ENCODE results near the gene TTC34.

The TTC34 gene

DNA sequence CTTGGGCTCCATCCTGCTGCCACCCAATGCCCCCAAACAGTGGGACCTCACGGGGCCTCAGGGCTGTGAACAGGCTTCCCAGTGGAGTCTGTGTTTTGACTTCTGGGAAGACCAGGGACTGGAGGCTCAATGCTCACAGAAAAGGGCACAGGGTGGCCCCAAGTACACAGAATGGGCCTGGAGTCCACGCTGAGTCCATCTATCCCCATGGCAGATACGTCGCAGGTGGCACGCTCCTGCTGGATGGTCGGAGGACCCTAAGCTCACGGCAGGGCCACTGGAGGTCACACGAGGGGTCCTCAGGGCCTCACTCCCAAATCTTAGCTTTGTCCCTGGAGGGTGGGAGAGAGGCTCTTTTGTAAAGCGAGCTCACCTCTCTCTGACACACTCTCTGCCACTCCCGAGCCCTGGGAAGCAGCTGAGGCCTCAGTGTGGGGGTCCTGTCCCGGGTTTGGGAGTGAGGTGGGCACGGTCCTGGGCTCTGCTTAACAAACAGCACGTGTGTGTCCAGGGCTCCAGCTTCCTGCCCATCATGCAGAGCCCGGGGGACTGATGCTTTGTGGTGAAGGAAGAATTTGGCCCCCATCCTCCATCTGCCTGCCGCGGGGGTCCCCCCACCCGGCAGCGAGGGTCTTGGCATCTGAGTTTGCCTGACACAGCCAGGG, 27.2 kb upstream of the TTC34 start:
- DNase-seq: no peak

DNA sequence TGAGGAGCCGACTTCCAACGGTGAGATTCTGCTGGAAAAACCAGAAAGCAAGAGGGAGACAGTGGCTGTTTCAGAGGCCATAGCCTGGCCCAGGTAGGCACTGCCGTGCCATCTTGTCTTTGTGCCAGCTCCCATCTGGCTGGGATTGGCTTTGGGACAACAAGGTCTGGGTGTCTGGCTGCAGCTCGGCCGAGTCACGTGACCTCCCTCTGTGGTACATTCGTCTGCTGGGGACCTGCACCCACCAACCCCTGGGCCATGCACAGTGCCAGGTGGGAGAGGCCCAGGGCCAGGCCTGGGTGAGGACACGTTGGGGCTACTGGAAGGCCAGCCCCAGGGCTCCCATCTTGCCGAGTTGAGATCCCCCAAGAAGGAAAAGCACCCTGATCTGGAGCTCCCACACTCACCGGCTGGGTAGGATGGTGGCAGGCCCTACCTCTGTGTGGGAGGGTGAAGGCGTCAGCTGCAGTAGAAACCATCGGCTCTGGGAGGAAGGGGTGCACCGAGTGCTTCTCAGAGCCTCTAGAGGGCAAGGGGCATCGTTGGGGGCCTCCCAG, 25.3 kb upstream of the TTC34 start:
- no peak for DNase-seq

DNA sequence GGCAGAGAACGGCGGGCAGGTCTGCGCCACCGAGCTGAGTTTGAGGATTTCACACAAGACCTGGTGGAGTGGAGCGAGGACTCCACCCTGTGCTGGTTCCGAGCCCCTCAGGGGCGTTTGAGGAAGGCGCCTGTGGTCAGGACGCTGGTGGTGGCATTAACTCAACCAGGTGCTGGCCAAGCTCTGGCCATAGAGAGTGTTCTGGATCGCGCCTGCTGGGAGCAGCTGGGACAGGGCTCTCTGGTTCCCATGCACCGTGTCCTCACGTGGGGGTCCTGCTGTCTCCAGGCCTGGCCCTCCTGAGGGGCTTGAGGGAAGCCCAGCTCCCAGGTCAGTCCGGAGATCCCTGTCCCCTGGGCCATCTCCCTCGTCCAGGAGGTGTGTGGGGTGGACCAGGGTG, 24.8 kb upstream of the TTC34 start:
- no peak for DNase-seq

DNA sequence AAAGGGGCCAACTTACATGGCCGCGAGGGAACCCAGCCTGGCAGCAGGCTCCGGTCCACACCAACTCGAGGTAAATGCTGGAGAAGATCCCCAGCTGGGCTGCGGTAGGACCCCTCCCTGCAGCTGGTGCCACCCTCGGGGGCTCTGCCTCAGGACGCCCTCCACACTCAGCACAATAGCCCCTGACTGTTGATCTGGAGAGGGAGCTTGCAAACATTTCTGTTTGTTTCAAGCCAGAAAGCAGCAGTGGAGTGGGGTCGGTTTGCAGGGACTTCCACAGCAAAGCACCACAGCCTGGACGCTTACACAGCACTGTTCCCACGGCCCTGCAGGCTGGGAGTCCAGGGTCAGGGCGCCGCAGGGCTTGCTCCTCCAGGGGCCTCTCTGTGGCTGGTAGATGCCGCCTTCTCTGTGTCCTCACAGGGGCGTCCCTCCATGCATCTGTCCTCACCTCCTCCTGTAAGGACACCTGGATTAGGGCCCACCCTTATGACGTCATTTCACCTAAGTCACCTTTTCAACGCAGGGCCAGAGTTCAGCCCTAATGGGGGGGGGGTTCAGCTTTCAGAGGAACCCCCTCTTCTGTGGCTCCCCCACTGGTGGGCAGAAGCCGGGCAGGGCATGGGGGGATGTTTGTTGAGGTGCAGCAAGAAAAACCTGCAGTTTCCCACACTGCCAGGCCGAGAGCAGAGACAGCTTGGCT, 24.1 kb upstream of the TTC34 start:
- DNase-seq: no peak

DNA sequence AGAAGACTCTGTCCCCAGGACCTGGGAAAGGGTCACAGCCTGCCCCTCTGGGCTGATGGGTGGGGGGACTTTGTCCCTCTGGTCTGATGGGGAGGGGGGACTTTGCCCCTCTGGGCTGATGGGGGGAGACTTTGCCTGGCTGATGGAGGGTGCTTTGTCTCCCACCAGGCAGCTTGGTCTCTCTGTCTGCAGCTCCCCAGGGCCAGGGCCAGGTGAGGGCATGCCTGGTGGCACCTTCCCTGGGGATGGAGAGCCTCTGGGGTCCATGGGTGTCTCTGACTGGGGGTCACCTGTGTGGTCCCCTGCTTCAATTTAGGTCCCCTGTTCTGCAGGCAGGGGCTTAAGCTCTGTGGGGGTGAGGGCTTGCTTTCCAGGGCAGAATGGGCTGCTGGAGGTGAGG, 23.5 kb upstream of the TTC34 start:
- no peak for DNase-seq

DNA sequence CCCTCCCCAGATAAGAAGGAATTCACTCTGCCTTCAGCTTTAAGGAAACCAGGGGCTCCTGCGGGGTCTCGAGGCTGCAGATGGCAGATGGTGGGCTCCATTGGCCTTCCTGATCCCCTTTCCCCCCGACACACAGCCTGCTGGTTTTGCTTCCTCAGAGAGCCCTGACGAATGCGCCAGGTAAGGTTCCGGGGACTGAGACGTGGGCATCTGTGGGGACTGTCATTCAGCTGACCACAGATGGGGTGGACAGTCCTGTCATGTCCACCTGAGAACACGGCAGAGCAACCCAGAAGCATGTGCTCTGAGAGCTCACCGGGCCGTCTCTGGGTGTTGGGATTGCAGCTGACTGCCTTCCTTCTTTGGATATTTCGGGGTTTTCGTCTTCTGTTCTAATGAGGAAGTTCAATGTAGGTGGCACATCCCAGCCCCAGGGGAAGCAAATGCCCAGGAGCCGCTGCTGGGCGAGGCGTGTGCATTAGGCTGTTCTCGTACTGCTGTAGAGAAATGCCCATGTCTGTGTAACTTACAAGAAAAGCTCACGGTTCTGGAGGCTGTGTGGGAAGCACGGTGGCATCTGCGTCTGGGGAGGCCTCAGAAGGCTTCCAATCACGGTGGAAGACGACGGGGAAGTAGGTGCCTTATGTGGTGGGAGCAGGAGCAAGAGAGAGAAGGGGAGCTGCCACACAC, 22.6 kb upstream of the TTC34 start:
- DNase-seq: no peak

DNA sequence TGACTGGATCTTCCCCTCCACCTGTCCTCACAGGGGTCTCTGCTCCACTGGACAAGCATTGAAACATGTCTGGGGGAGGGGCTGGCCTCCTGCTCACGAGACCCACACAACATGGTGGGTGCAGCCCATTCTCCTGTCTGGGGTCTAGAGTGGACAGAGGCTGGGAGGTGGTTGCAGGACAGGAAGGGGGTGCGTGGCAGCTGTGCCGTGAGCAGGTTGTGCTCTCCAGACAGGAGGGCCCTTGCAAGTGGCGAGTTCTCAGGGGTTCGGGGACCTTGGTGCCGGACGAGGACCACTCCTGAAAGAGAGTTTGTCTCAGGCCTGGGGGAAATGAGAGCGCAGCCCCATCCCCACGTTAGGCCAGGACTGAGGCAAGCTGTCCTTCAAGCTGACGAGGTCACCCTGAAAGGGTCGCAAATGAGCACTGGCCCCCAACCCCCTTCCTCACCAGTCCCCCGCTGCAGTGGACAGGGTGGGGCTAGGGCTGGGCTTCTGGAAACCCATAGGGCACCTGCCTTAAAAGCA, 21.2 kb upstream of the TTC34 start:
- no peak for DNase-seq

DNA sequence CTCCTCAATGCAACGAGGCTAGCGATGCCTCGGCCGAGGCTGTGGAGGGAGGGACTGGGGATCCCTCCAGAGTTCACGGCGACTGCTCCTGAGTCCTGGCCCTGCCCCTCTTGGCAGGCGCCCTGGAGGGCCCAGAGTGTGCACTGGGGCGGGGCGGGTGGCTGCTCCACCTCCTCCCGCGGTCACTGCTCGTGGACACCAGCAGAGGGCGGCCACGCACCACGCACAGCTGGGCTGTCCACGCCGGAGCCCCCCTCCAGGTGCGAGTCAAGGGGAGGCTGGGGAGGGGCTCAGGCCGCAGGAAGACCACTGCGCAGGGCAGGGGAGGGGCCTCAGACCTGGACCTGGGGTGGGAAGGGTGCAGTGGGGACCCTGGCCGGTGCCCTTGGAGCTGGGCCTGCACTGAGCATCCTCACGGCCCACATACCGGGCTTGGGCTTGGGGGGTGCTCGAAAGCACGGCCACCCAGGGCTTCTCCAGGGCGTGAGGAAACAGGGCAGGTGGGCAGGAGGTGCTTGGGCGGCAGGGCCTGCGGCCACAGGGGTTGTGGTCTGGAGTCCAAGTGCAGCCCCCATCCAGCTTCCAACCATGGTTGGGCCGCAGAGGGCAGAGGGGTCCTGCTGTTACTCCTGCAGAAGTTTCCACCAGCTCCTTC, 20.6 kb upstream of the TTC34 start:
- DNase-seq: peak; percentile 39

DNA sequence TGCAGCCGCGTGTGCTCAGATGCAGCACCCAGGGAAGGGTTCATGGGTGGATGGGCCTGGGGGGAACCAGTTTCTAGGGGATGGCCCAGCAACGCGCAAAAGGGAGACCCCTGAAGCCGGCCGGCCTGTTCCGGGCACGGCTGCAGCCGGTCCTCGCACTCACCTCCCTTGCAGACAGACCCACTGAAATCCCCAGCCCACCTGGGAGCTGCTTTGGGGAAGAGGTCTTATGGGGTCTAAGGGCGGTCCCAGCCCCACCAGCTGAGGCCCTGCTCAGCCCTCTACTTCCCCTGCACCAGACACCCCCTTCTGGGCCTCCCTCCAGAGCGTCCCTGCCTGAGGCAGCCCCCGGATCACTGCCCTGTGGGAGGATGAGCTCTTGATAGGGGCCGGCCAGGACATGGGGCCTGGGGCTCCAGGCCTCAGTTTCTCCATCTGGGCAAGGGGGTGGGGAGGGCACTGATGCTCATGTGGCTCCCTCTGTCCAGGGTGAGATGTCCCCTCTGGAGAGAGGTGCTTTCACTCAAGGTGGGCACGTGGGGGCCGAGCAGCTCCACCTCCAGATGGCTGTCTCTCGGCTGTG, 20.0 kb upstream of the TTC34 start:
- no peak for DNase-seq

DNA sequence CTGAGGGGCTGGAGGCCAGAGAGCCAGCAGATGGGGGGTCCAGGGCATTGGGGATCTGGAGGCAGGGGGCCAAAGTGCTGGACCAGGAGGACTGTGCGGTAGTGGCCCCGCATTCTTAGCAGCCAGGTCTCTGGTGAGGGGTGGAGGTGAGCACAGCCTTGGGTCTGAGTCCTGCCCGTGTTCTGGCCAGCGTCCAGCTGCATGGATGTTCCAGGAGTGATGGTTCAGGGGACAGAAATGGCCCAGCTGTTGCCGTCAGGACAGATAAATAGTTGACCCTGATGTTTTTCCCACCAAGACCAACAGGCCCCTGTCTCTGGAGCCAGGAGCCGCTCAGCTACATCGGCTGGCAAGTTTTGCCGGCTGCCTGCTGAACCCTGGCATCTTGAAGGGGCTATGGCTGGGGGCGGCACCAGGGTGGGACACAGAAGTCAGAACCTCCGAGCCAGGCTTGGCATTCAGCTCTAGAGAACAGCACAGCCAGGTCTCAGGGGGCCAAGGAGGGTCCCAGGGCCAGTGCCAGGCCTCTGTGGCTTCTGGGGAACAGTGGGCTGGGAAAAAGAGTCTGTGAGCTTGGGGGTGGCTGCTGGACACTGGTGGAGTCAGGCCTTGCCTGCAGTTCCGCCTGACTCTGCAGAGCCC, 19.4 kb upstream of the TTC34 start:
- no peak for DNase-seq

DNA sequence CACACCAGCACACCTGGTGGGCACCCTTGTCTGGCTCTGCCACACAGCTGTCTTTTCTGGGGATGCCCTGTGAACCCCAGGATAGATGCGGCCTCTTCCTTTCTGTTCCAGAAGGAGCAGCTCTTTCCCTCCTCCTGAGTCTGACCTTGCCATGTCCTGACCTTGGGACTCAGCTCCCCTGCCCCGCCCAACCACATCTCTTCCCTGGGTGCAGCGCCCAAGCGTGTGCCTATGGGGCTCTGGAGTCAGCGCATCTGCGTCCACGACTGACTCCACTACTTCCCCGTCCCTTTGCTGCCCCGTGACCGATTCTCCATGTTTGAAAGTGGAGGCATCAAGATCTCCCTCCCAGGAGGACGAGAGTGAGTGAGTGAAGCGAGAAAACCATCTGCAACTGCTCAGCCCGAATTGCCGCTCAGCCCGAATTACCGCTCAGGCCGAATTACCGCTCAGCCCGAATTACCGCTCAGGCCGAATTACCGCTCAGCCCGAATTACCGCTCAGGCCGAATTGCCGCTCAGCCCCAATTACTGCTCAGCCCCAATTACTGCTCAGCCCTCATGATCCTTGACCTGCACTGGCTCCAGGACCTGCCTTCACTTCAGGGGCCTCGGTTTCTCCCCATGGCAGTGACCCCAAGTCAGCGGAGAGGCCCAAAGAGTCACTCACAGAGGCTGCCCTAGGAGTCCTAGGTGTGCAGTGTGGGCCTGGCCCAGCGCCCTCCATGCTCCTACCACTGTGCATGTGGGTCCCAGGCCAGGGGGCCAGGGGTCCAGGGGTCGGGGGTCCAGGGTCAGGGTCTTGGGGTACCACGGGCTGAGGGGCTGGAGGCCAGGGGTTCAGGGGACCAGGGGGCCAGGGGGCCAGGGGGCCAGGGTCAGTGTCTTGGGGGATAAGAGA, 18.6 kb upstream of the TTC34 start:
- no peak for DNase-seq

DNA sequence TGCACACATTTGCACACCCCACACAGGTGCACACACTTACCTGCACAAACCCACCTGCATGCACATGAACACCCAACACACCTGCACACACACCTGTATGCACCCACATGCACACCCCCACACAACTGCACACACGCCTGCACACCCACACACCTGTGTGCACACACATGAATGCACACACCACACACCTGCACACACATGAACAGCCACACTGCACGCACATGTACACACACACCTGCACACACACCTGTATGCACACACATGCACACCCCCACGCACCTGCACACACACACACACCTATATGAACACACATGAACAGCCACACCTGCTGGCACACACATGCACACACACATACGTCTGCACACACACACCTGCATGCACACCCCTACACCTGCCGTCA, 17.9 kb upstream of the TTC34 start:
- DNase-seq: no peak

DNA sequence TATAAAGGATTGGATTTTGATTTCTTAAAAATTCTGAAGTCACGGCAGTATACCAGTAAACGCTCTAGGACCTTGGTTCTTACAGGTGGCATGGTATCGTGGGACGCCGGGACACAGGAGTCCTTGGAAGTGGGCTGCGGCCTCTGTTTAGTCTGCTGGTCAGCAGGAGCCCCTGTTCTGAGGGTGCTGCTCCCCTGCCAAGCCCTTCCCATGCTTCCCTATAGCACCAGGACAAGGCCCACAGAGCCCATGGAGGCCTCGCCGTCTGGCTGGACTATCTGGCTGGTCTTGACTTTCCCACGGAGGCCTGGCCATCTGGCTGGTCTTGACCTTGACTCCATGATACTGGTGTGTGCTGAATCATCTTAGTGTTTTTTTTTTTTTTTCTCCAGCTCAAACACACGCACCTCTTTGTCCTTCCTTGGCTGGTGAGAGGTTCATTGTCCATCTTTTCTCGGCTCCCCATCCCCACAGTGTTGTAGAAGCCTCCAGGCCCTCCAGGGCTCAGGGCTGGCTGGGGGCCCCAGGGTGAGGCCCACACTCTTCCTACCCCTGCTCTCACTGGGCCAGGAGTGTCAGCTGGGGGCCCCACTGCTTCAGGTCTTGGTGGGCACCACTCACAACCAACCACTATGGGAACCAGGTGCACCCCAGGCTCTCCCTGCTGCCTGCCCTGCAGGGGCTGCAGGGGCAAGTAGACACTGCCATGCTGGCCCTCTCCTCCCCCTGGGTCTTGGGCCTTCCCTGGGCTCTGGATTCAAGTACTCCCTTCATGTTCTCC, 16.5 kb upstream of the TTC34 start:
- no peak for DNase-seq

DNA sequence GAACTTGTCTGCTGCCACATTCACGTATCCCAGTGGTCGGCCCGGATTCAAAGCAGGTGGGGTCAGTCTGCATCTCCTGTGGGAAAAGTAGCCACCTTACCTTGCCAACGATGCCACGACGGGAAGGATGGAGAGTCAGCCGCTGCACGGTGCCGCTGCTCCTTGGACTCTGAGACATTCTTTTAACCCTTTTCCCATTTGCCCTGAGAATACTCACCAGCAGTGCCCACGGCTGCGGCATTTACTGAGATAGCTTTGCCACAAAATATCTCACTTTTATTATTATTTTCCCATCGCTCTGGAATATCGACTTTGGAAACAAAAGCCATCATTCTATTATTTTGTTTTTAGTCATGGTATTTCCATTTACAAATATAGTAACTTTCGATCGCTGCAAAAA, 15.3 kb upstream of the TTC34 start:
- no peak for DNase-seq

DNA sequence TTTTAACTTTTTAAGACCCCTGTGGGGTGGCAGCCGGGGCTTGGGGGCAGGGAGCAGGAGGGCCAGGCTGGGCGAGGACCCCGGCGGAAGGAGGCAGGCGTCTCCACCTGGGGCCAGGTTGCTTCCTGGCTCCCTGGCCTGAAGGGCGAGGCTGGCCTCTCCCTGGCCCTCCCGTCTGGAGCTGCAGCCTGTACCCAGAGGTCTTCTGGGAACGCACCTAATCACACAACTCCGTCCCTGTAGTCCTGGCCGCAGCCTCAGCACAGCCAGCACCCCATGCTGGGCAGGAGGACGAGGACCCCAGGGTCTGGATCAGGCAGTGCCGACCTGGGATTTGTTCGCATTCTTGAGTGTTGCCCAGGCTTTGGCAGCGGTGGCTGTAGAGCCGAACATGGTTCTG, 14.1 kb upstream of the TTC34 start:
- no peak for DNase-seq

DNA sequence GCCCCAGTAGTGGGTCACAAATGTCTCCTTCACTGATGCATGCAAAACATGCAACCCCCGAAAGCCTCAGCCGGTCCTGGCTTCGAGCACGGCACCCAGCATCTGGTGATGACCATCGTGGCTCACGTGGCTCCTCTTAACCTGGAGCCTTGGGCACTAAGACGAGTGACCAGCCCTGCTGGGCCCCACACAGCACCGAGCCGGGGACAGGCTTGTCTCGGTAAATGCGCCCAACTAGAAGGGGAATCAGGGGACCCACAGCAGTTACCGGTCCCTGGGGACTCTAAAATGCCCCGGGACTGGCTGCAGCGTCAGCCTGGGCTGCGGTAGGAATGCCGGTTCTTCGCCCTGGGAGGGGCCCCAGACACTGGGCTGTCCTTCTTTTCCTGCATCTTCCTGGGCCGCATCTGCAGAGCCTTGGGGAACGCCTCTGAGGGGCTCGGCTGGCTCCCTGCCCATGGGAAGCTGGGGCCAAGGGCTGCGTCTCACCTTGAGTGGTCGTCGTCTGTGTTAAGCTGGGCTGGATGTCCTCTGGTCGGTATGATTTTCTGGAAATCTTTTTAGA, 13.1 kb upstream of the TTC34 start:
- DNase-seq: no peak

DNA sequence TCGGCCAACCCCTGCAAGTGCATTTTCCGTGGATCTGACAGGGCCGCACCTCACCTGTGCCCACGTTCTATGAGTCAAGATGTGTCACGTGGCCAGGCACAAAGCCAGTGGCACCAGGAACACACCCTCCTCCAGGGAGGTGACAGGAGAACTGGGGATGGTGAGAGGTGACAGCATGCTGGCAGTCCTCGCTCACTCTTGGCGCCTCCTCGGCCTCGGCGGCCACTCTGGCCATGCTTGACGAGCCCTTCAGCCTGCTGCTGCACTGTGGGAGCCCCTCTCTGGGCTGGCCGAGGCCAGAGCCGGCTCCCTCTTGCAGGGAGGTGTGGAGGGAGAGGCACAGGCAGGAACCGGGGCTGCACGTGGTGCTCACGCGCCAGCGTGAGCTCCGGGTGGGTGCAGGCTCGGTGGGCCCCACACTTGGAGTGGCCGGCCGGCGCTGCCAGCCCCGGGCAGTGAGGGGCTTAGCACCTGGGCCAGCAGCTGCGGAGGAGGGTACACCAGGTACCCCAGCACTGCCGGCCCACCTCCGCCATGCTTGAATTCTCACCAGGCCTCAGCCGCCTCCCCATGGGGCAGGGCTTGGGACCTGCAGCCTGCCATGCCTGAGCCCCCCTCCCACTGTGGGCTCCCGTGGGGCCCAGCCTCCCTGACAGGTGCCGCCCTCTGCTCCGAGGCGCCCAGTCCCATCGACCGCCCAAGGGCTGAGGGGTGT, 11.6 kb upstream of the TTC34 start:
- no peak for DNase-seq

DNA sequence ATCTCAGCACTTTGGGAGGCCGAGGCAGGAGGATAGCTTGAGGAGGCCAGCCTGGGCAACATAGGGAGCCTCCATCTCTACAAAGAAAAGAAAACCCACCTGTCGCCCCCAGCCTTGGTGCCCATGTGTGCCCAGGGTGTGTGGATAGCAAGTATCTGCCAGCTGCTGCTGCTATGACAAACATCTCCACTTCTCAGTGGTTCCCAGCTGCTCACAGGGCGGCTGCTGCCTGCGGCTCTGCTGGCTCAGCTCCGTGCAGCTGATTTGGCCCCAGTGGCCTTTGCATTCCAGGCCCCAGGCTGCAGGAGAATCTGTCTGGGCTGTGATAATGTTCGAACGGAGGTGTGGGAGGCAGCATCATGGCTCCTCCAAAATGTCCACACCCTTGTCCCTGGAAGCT, 10.6 kb upstream of the TTC34 start:
- DNase-seq: no peak

DNA sequence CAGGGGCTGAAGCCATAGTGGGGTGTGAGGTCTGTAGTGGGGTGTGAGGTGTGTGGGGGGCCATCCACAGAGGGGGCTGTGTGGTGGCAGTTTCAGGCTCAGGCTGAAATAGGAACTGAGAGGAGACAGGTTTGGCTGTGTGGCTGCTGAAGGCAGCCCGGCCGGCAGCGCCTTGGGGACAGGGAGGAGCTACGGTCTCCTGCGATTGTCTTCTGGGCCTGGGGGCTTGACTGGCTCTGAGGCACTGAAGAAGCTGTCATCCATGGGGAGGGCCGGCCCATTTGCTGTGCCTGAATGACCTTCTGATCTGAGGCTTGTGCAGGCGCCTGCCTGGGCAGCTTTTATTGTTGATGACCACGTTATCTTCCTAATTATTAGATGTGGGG, 10.0 kb upstream of the TTC34 start:
- no peak for DNase-seq

All from suppressor macrophage treated with lipopolysaccharide for 4 hours (primary cell).